ENCODE measurements around the gene SNHG17. TPM values are rescaled to one million over a fixed set of nuclear protein-coding genes. Genes with fewer than 3 reads are reported as not detected.
A peak's percentile ranks its signal among the peaks of the same experiment; 100 is the strongest.
"Not testable (repeated sequence)": the region's sequence is repeated elsewhere in the genome, so short reads cannot be mapped to it uniquely, and the experiment has no call there.

SNHG17 gene
- polyA plus RNA-seq, 1 donor = 21.4 TPM

GRCh38 chr20:38447251-38447661 lies 12.1 kb upstream of the SNHG17 start:
- DNase-seq = no peak

- DNase-seq = peak; percentile 93
Measured at GRCh38 chr20:38446441-38447209, 11.5 kb upstream of the SNHG17 start.

DNA sequence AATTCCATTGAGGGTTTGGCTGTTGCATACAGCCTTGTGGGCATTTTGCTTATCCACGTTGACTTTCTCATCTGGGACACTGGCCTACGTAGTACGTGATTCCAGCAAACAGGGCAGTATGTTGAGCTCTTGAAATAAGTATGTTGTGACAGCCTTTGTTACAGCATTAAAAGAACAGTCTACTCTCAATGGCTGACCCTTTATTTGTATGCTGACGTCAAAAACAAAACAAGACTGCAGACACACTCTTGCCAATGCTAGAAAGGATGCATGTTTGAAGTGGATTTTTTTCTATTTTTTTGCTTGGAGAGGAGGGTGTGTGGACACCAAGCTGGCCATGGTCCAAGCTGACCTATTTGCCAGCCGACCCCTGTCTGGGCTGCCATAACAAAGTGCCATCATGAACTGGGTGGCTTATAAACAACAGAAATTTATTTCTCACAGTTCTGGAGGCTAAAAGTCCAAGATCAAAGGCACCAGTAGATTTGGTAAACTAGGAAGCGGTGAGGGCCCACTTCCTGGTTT lies 10.8 kb upstream of the SNHG17 start:
- DNase-seq = no peak

- DNase-seq = no peak
Measured at GRCh38 chr20:38445381-38445796, 10.3 kb upstream of the SNHG17 start.

DNA sequence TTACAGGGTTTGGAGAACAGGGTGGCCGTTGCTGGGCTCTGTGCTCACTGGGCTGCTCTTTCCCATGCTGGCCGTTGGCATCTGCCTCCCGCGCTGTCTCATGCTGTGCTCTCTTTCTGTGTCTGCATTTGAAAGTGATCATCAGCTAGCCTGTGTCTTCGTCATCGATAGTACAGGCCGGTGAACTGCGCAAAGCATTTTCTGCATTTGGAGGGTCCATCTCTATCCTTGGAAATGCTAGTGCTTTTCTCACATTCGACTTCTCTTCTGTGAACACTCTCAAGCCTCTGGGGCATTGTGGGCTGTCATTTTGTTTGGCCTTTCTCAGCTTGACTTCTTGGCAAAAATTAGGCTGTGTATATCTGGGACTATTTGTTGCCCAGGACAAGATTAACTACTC lies 6.8 kb upstream of the SNHG17 start:
- no peak for DNase-seq

- DNase-seq = not testable (repeated sequence)
Measured at GRCh38 chr20:38441110-38441509, 6.0 kb upstream of the SNHG17 start.

GRCh38 chr20:38437796-38438195 lies 2.7 kb upstream of the SNHG17 start:
- no peak for DNase-seq

- no peak for DNase-seq
Measured at GRCh38 chr20:38435555-38435939, 419 bp upstream of the SNHG17 start.

GRCh38 chr20:38434301-38434741 lies 807 bp downstream of the SNHG17 start:
- DNase-seq = peak; percentile 25

DNA sequence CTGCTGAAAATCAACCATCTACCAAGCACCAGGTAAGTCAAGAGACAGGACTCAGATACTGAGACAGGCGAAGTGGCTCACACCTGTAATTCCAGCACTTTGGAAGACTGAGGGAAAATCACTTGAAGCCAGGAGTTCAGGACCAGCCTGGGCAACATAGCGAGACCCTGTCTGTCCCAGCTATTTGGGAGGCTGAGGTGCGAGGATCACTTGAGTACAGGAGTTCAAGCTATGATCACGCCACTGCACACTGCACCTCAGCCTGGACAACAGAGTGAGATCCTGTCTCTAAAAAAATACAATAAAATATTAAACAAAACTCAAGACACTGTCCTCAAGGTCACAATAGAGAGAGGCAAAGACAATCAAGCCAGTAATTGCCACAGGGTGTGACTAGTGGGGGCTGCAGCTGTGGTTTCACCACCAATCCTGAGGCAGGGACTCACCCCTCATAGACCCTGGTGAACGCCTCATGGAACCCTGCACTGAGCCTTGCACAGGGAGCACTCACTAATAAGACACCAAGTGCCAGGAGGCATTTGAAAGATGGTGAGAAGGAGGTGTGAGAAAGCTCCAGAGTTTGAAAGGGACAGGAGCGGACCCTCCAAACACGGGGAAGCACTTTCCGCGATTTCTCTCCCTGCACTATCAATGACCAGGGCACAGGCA lies 1.7 kb downstream of the SNHG17 start:
- DNase-seq = no peak

DNA sequence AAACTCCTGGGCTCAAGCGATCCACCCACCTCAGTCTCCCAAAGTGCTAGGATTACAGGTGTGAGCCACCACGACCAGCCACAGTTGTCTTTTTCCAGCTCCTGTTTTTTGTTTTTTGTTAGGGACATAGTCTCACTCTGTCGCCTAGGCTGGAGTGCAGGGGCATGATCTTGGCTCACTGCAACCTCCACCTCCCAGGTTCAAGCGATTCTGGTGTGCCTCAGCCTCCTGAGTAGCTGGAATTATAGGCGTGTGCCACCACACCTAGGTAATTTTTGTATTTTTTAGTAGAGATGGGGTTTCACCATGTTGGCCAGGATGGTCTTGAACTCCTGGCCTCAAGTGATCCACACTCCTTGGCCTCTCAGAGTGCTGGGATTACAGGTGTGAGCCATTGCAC lies 2.3 kb downstream of the SNHG17 start:
- DNase-seq = not testable (repeated sequence)

DNA sequence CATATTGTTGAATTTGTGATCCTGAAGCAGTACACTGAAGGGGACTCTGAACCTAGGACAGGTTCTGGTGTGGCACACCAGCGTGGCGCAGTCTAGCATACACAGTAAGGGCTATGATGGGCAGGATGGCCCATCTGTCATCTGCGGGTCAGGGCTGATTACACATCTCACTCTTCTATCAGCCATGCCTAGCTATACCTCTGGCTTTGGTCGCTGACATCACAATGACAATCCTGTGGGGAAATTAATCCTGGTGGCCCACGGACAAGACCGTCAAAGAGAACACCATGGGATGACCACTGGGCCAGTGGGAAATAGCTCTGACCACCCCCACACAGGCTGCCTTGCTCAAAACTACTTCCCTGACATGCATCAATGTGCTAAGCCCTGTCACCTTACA lies 2.8 kb downstream of the SNHG17 start:
- no peak for DNase-seq

DNA sequence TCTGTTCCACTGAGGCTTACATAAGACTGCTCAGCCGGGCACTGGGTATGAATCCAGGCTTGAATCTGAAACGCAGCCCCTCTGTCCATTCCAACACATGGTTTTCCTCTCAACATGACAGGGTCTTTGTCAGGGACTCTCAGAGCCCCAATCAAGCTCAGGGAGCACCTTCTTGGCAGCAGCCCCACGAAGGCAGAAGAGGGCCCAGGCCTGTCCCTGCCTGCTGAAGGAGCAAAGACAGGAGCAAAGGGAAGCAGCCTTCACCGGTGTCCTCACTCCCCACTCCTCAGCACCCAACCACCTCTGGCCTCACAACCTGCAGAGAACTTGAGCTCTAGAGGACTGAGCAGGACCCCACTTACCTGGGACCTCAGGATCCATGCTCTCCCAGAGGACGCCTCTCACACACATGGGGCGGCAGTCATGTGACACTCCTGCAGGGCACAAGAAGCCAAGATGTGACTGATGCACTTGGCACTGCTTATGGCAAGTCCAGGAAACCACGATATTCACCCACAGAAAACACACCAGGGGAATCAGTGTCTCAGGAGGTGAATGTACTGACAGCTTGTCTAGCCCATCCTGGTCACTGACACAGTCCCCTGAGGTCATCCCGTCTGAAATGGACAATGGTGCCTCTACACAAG lies 4.3 kb downstream of the SNHG17 start:
- no peak for DNase-seq

DNA sequence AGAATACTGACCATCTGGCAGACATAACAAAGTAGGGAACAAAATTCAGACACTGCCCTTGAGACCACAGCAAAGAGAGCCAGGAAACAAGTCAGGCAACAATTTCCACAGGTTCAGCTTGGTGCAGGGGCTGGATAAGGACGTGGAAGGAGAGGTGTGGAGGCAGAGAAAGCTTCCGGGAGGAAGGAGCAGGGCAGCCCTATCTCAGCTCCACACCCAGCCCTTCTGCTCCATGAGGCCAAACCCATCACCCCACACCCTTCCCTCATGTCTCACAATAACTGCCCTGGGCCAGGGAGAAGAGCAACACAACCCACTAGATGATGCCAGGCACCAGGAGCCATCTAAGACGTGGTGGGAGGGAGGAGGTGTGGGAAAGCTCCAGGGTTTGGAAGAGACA lies 5.8 kb downstream of the SNHG17 start:
- DNase-seq = no peak

- DNase-seq = no peak
Measured at GRCh38 chr20:38428800-38429199, 6.3 kb downstream of the SNHG17 start.

DNA sequence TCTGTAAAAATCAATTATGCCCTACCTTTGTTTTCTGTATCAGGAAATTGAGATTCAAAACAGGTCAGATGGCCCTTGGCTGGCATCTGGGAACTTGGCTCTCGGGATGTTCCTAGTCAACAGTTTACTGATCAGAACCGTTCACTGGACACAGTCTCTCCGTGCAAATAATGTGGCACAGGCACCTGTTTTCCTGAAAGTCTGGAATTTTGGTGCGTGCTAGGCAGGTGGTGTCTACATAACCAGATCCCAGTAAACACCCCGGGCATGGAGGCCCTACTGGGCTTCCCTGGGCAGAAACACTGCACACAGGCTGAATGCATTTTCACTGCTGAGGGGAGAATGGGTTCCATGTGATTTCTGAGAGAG lies 7.5 kb downstream of the SNHG17 start:
- DNase-seq = no peak

DNA sequence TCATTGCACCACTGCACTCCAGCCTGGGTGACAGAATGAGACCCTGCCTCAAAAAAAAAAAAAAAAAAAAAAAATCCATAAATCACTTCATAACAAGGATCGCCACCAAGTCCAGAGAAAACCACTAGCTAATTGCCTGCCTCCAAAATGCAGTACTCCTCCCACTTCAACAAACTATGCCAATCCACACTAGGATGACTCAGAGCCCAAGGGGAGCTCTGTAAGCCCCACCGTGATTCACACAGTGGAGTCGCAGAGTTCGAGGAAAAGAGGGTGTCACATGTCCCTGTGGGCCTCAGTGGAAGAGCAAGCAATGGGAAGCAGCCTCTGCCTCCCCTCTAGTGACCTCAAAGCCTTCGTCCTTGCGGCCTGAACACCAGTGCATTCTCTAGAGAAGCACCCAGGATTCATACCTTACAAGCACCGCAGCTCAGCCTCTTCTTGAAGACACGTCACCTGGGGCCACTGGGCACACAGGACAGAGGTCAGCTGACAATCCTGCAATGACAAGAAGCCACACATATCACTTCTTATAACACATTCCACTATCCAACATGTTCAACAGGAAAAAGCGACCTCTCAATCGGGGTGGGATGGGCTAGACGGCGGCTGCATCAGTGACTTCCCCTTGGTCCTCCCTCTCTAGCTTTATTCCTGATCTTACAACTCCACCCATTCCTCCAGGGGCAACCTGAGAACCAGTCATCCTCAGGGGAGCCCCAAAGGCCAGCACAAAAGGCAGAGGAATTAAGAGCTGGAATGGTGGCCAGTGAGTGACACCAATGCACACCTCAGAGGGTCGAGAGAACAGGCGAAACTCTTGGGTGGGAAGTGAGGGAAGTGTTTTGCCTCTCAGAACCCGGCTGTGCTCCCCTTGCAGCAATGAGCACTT lies 8.9 kb downstream of the SNHG17 start:
- no peak for DNase-seq

DNA sequence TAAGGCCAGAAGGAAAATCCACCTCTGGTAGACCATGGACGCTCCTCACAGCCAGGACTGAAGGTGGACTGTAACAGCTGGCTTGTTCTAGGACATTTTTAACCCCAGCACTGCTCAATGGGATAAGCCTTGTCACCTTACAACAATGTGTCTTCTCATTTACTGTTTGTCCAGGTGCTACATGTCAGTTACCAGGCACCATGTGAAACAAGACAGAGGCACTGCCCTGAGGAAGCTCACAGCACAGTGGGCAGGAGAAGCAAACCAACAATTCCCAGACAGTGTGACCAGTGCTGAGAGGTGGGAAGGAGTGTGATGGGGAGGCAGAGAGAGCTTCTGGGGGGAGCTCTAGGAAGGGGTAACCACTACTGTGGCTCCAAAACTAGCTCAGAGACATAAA lies 10.7 kb downstream of the SNHG17 start:
- no peak for DNase-seq

DNA sequence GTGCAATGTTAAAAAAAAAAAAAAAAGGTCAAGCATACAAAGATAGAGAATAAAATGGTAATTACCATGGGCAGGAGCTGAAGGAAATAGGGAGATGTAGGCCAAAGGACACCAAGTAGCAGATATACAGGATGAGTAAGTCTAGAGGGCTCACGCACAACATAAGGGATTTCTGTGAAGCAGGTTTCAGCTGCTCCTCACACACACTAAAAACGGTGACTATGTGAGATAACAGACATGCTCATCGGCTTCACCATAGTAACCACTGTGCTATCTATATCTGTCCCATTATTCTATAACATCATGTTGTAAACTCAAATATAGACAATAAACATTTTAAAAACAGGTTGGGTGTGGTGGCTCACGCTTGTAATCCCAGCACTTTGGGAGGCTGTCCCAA lies 11.6 kb downstream of the SNHG17 start:
- DNase-seq = no peak

GRCh38 chr20:38421915-38422314 lies 13.2 kb downstream of the SNHG17 start:
- DNase-seq = no peak

DNA sequence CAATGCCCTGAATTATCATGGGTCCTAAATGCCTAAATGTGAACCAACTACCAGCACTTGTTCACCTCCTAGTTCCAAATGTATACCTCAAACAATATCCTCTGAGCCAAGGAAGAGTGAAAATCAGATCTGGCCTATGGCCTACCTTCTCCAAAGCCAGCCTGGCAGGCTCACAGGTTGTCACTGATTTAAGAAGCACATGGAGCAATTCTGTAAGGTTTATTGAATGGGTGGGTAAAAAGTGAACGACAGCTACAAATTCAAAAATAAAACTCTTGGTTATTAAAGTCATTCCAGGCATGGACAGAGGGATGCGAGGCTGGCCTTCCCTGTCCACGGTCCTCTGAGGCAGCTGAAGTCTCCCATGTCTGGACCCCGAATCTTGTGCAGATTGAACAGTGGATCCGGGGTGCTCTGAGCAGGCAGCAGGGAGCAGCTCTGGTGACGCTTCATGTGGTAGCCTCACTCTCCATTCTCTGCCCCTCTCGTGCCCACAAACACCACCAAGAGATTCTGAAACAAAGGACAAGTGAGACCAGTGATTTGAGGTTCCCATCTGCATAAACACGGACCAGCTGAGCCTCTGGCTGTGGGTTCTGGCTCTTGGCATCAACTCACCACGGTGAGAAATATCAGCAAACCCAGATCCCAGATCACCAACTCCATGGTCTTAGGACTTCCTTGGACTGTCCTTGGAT lies 14.6 kb downstream of the SNHG17 start:
- DNase-seq = no peak
